ENCODE results near the gene ITGAD.

GRCh38 chr16:31404353-31405064 is 11.4 kb downstream of the ITGAD start:
- TF ChIP-seq CTCF (conservative IDR thresholded peaks at IDR 0.05; ENCODE audit: low read length): no peak
- no peak for TF ChIP-seq EZH2phosphoT487 (IDR thresholded peaks at IDR 0.05; ENCODE audit: borderline replicate concordance)

Data from Loucy (cell line).